K562 (cell line): ENCODE results near the gene CACNA2D2. TPM values are rescaled to one million over a fixed set of nuclear protein-coding genes. Genes with fewer than 3 reads are reported as not detected.

Experiments
- ATAC-seq: fragments of 200-7000 bp; cut with Tn5 transposase; 3 replicates; pipeline ENCODE4 v1.9.1; 2020; ENCODE audit warnings: moderate library complexity
- BruUV-seq: library from RNA; stranded (reverse); fragments of 400-500 nt; replicated peaks from 2 replicates; lab custom pipeline; 2021; lab: Mats Ljungman, UMichigan
- CTCF ChIA-PET: fragments of 300-600 bp; formaldehyde crosslinking; extraction: SDS; loops from one replicate; lab custom pipeline; 2021; ENCODE audit warnings: low intra/inter-chr PET ratio; lab: Yijun Ruan, JAX
- POLR2A ChIA-PET: fragments of 300-600, 350-650 bp; sonication (Branson Sonifier 250); formaldehyde crosslinking; extraction: SDS; loops from one replicate; lab custom pipeline; 2021; ENCODE audit warnings: antibody characterized with exemption, inconsistent platforms; lab: Yijun Ruan, JAX
- DNase-seq, 4 experiments: peaks; one replicate each; pipeline versions ENCODE4 v3.0.0 to v3.0.0-alpha.2; 2011 to 2018; ENCODE audit warnings: low spot score in 3 of 4, mixed read lengths in 3 of 4; ENCODE audit errors: extremely low read depth in 1 of 4
- FAIRE-seq: peaks from 2 replicates; lab custom pipeline; 2011; peaks lifted over from hg19 to GRCh38; lab: Jason Lieb, UNC
- H2AFZ ChIP-seq: 2 replicates; pipeline ENCODE4 v1.6.0; 2011; ENCODE audit warnings: low read depth, low read length, control low read depth, inconsistent platforms
- H3K27ac ChIP-seq: fragments of 200-600 bp; 3 replicates; pipeline ENCODE4 v1.8.0; 2011; ENCODE audit warnings: low read depth, mild to moderate bottlenecking, control low read depth, inconsistent platforms, low read length, moderate library complexity, mixed read lengths; ENCODE audit errors: extremely low read depth
- H3K27me3 ChIP-seq, 2 experiments: fragments of 300-600 bp in 1 of 2; 2 replicates in 1 of 2; 3 replicates in 1 of 2; pipeline versions ENCODE4 v1.6.0 to v1.8.0; 2011; ENCODE audit warnings: inconsistent platforms in 2 of 2, low read length in 2 of 2, mild to moderate bottlenecking in 1 of 2, mixed read lengths in 1 of 2, moderate library complexity in 1 of 2; ENCODE audit not compliant: control insufficient read depth in 2 of 2, insufficient read depth in 2 of 2
- H3K36me3 ChIP-seq: fragments of 300-600 bp; 3 replicates; pipeline ENCODE4 v1.8.0; 2011; ENCODE audit warnings: mild to moderate bottlenecking, low read length, inconsistent platforms; ENCODE audit not compliant: control insufficient read depth, insufficient read depth
- H3K4me1 ChIP-seq, 2 experiments: fragments of 200-600 bp in 1 of 2; replicated peaks in 1 of 2; 2 replicates in 1 of 2; 3 replicates in 1 of 2; pipeline versions ENCODE4 v1.5.1 to v1.8.0; 2011; ENCODE audit warnings: inconsistent platforms in 2 of 2, low read length in 2 of 2, mild to moderate bottlenecking in 1 of 2, mixed read lengths in 1 of 2, moderate library complexity in 1 of 2; ENCODE audit not compliant: control insufficient read depth in 2 of 2, insufficient read depth in 2 of 2
- H3K4me2 ChIP-seq: 2 replicates; pipeline ENCODE4 v1.6.1; 2011; ENCODE audit warnings: low read length, control low read depth, inconsistent platforms, mixed read lengths; ENCODE audit not compliant: insufficient read depth
- H3K4me3 ChIP-seq: fragments of 200-600 bp; sonication (generic), shearing (Covaris generic); 2 replicates; pipeline ENCODE4 v1.5.1; 2016; ENCODE audit warnings: control low read depth, inconsistent platforms
- H3K79me2 ChIP-seq: fragments of 200-600 bp; 3 replicates; pipeline ENCODE4 v1.8.0; 2011; ENCODE audit warnings: low read length, inconsistent platforms; ENCODE audit not compliant: control insufficient read depth, insufficient read depth
- H3K9ac ChIP-seq, 2 experiments: 2 replicates each; pipeline versions ENCODE4 v1.6.0 to v1.6.1; 2011; ENCODE audit warnings: low read depth in 2 of 2, low read length in 2 of 2, control low read depth in 1 of 2, inconsistent platforms in 1 of 2, mild to moderate bottlenecking in 1 of 2, mixed read lengths in 1 of 2; ENCODE audit not compliant: insufficient read depth in 1 of 2
- H3K9me1 ChIP-seq: one replicate; pipeline ENCODE4 v1.6.0; 2011; ENCODE audit warnings: inconsistent platforms, mild to moderate bottlenecking, low read length, moderate library complexity; ENCODE audit not compliant: control insufficient read depth, insufficient read depth
- H3K9me3 ChIP-seq: replicated peaks from 2 replicates; pipeline ENCODE4 v1.5.1; 2011; ENCODE audit warnings: low read depth, low read length, inconsistent platforms; ENCODE audit not compliant: control insufficient read depth, insufficient read depth
- H4K20me1 ChIP-seq: replicated peaks from 2 replicates; pipeline ENCODE4 v1.6.1; 2011; ENCODE audit warnings: low read length, inconsistent platforms, mixed read lengths; ENCODE audit not compliant: control insufficient read depth, insufficient read depth
- FOSL1 ChIP-seq: fragments of 200-800 bp; sonication (Bioruptor generic); conservative IDR thresholded peaks from 2 replicates; pipeline ENCODE4 v1.6.1; 2016; ENCODE audit warnings: missing genetic modification characterization, missing compliant biosample characterization
- HLTF ChIP-seq: fragments of 450-650 bp; IDR thresholded peaks from 2 replicates; pipeline ENCODE4 v1.6.1; 2016
- HMGXB4 ChIP-seq: sonication (generic); formaldehyde crosslinking; IDR thresholded peaks from 2 replicates; pipeline ENCODE4 v1.8.1; 2023; ENCODE audit warnings: mild to moderate bottlenecking, missing genetic modification reagents
- TCF15 ChIP-seq: fragments of 250-450 bp; sonication (Bioruptor Pico); IDR thresholded peaks from 2 replicates; pipeline ENCODE4 v1.8.0; 2022; ENCODE audit warnings: moderate library complexity, mild to moderate bottlenecking, inconsistent platforms
- ZNF174 ChIP-seq: fragments of 250-450 bp; sonication (Bioruptor Pico); IDR thresholded peaks from 2 replicates; pipeline ENCODE4 v1.4.0; 2020; ENCODE audit warnings: mild to moderate bottlenecking
- WGBS: fragments of 100-300 bp; shearing (Covaris generic); methylation state at CpG from one replicate; pipeline ENCODE4 v1.1.6; 2016; ENCODE audit warnings: low coverage, mixed read lengths; ENCODE audit not compliant: insufficient coverage; ENCODE audit errors: missing lambda C conversion rate; 5-methylcytosine and 5-hydroxymethylcytosine counted together
- in situ Hi-C: fragments of 300-500 bp; cut with MboI; formaldehyde crosslinking; loops from 4 replicates; pipeline ENCODE4 v1.15.0; 2018; ENCODE audit warnings: inconsistent platforms, mixed read lengths
- intact Hi-C: fragments of 100-400 bp; cut with micrococcal nuclease; formaldehyde crosslinking; loops from 2 replicates; pipeline ENCODE4 v1.14.2; 2022
- polyA plus RNA-seq, 8 experiments: library from polyadenylated mRNA; depleted of rRNA in 4 of 8; stranded (reverse) in 5 of 8; unstranded in 3 of 8; fragments of >200 nt; fragmentation: Nextera tagmentation in 2 of 8; fragmentation: Illumina TruSeq in 1 of 8; extraction: Ambion mirVana in 2 of 8; extraction: Trizol in 1 of 8; gene quantifications; 2 replicates each; pipeline versions ENCODE4 v1.2.1 to v1.2.3, GENCODE V29; 2011 to 2014; ENCODE audit warnings: inconsistent platforms in 1 of 8, missing spikeins in 1 of 8
- total RNA-seq, 7 experiments: library from RNA; depleted of rRNA in 6 of 7; stranded (reverse); fragments of >200 nt in 6 of 7; fragmentation: Illumina TruSeq in 2 of 7; extraction: Trizol in 2 of 7; gene quantifications; 2 replicates each; pipeline versions ENCODE4 v1.2.1 to v1.2.3, GENCODE V29; 2011 to 2021; ENCODE audit warnings: low replicate concordance in 1 of 7

Gene CACNA2D2
- total and polyA plus RNA-seq, 9 of the 15 experiments (the other 6 are each of a cell fraction or from before 2014, with no cell fraction given), result 0.11 to 0.58 (median 0.36) TPM; not detected in 2

GRCh38 chr3:50502225-50502583 lies 1.2 kb downstream of the CACNA2D2 start:
- Histone ChIP-seq H3K4me3 (no peak overlapping the region), H3K36me3 (no peaks in the 10 kb centered on the region), H3K4me2 (no peak overlapping the region), H2AFZ (no peak overlapping the region), H3K27ac (no peak overlapping the region), H3K4me1 (peaks cover 0 to 14% of the 10 kb centered on the region in 2 experiments; a peak in 2 of 5 replicates), H3K79me2 (no peaks in the 10 kb centered on the region), H3K27me3 (peaks cover 7 to 49% of the 10 kb centered on the region in 2 experiments; a peak in 4 of 5 replicates), H4K20me1 (0 out of 2 replicates have a peak, but pooled peaks cover 5% of the 10 kb centered on the region), H3K9ac (no peak overlapping the region), H3K9me1 (no peaks in the 10 kb centered on the region), H3K9me3 (no peaks in the 10 kb centered on the region)
- FAIRE-seq (no peak), DNase-seq (no peak), ATAC-seq (no peak)
- 0% methylated on average over 4 of the region's 7 CpGs for WGBS
- BruUV-seq, result no TSS peak
- in situ Hi-C loops (no loop called here), intact Hi-C loops (no loop called here)
- ChIA-PET POLR2A (interaction anchor here (0.6 kb wide), 1 partner anchor 962 kb away, joined by 3 read pairs; no protein-coding TSS in a partner anchor), CTCF (no interaction called here)
- no peak for TF ChIP-seq ZNF174 (CRISPR knock-in tag)

GRCh38 chr3:50495609-50496423 lies 7.6 kb downstream of the CACNA2D2 start:
- Histone ChIP-seq H3K9me1 (no peaks in the 10 kb centered on the region), H4K20me1 (0 out of 2 replicates have a peak, but pooled peaks cover 5% of the 10 kb centered on the region), H3K9ac (no peak overlapping the region), H3K4me2 (no peak overlapping the region), H2AFZ (no peak overlapping the region), H3K79me2 (no peaks in the 10 kb centered on the region), H3K36me3 (no peaks in the 10 kb centered on the region), H3K4me1 (peaks cover 0 to 8% of the 10 kb centered on the region in 2 experiments; a peak in 2 of 5 replicates), H3K4me3 (no peak overlapping the region), H3K27ac (no peak overlapping the region), H3K9me3 (no peaks in the 10 kb centered on the region), H3K27me3 (peaks cover 0 to 18% of the 10 kb centered on the region in 2 experiments; a peak in 3 of 5 replicates)
- ATAC-seq (no peak), DNase-seq (no peak), FAIRE-seq (no peak)
- no peak for TF ChIP-seq HMGXB4 (CRISPR knock-in tag)
- TF ChIP-seq FOSL1 (tag), result no peak
- no peak for TF ChIP-seq TCF15
- TF ChIP-seq HLTF, result no peak
- POLR2A ChIA-PET, result no interaction called here
- intact Hi-C loops (no loop called here), in situ Hi-C loops (no loop called here)
- WGBS, result 5% methylated on average over 13 of the region's 16 CpGs
- CTCF ChIA-PET, result no interaction called here
- BruUV-seq, result no TSS peak
